Ishikawa (cell line): ENCODE measurements around the gene MGST1.

ENCODE experiments used
- REST ChIP-seq: IDR thresholded peaks from 2 replicates; pipeline ENCODE4 v1.6.1; 2012; ENCODE audit warnings: low read depth, mild to moderate bottlenecking
- YY1 ChIP-seq: IDR thresholded peaks from 2 replicates; pipeline ENCODE4 v1.6.1; 2012; ENCODE audit warnings: low read depth

- TF ChIP-seq REST = no peak
- no peak for TF ChIP-seq YY1
These were observed 19.5 kb upstream of the MGST1 start for GRCh38 chr12:16327963-16328362.
